A549 (cell line): Measurements from ENCODE around the gene TMEM131. TPM values are rescaled to one million over a fixed set of nuclear protein-coding genes. Genes with fewer than 3 reads are reported as not detected.

Experiments
- ATAC-seq, 2 experiments: fragments of 200-7000 bp in 1 of 2; fragments of >200 bp in 1 of 2; cut with Nextera tagmentation in 1 of 2; cut with Tn5 transposase in 1 of 2; 3 replicates each; pipeline versions ENCODE4 v1.8.0 to v1.9.1; 2018 to 2020; ENCODE audit warnings: mild to moderate bottlenecking in 1 of 2, moderate library complexity in 1 of 2
- CTCF ChIA-PET: fragments of 300-600 bp; sonication (Branson Sonifier 250); formaldehyde crosslinking; extraction: SDS; loops from one replicate; lab custom pipeline; 2021; ENCODE audit warnings: antibody characterized with exemption, inconsistent platforms; lab: Yijun Ruan, JAX
- POLR2A ChIA-PET: fragments of 350-600 bp; formaldehyde crosslinking; extraction: SDS; loops from one replicate; lab custom pipeline; 2021; ENCODE audit warnings: antibody characterized with exemption, inconsistent platforms; lab: Yijun Ruan, JAX
- DNase-seq, 2 experiments: peaks; one replicate each; pipeline versions ENCODE4 v3.0.0 to v3.0.0-alpha.2; 2011 to 2016; ENCODE audit warnings: low read depth in 1 of 2, low spot score in 1 of 2
- FAIRE-seq: peaks from 2 replicates; lab custom pipeline; 2011; peaks lifted over from hg19 to GRCh38; lab: Jason Lieb, UNC
- H3K27ac ChIP-seq, 2 experiments: fragments of >200 bp; sonication (Bioruptor Twin); formaldehyde crosslinking; 3 replicates each; pipeline ENCODE4 v1.5.1; 2016 to 2017
- H3K4me1 ChIP-seq: fragments of >200 bp; sonication (Bioruptor Twin); formaldehyde crosslinking; 3 replicates; pipeline ENCODE4 v1.6.1; 2016
- H3K4me2 ChIP-seq: fragments of >200 bp; sonication (Bioruptor Twin); formaldehyde crosslinking; 3 replicates; pipeline ENCODE4 v1.6.1; 2016
- H3K4me3 ChIP-seq: fragments of >200 bp; sonication (Bioruptor Twin); formaldehyde crosslinking; 3 replicates; pipeline ENCODE4 v1.5.1; 2016
- H3K9me3 ChIP-seq: fragments of >200 bp; sonication (Bioruptor Twin); formaldehyde crosslinking; 3 replicates; pipeline ENCODE4 v1.6.1; 2016
- BHLHE40 ChIP-seq: IDR thresholded peaks from 2 replicates; pipeline ENCODE4 v1.6.1; 2012; ENCODE audit warnings: low read depth, low read length, inconsistent platforms
- CBX2 ChIP-seq: fragments of 200-600 bp; sonication (generic); IDR thresholded peaks from 2 replicates; pipeline ENCODE4 v1.6.1; 2016; ENCODE audit warnings: low read depth, mild to moderate bottlenecking, borderline replicate concordance
- CBX8 ChIP-seq: fragments of 200-600 bp; sonication (generic); IDR thresholded peaks from 2 replicates; pipeline ENCODE4 v1.6.1; 2016
- CTCF ChIP-seq: fragments of >200 bp; sonication (Bioruptor Twin); formaldehyde crosslinking; IDR thresholded peaks from 3 replicates; pipeline ENCODE4 v1.5.1; 2016
- EHF ChIP-seq: fragments of 250-450 bp; sonication (Bioruptor Pico); IDR thresholded peaks from 2 replicates; pipeline ENCODE4 v1.5.0; 2020; ENCODE audit warnings: mild to moderate bottlenecking
- EHMT2 ChIP-seq: fragments of 200-600 bp; sonication (generic); IDR thresholded peaks from 2 replicates; pipeline ENCODE4 v1.6.1; 2016; ENCODE audit warnings: antibody characterized with exemption, low read depth, mild to moderate bottlenecking, moderate library complexity
- FOSB ChIP-seq: fragments of 250-450 bp; sonication (Bioruptor Pico); IDR thresholded peaks from 2 replicates; pipeline ENCODE4 v1.5.0; 2020; ENCODE audit warnings: mild to moderate bottlenecking, moderate library complexity
- GATA3 ChIP-seq: IDR thresholded peaks from 2 replicates; pipeline ENCODE4 v1.6.1; 2012; ENCODE audit warnings: borderline replicate concordance
- HOXB13 ChIP-seq: fragments of 250-450 bp; sonication (Bioruptor Pico); IDR thresholded peaks from 2 replicates; pipeline ENCODE4 v1.5.0; 2020; ENCODE audit warnings: low read depth, mild to moderate bottlenecking, moderate library complexity
- JUNB ChIP-seq: fragments of >200 bp; sonication (Bioruptor Twin); formaldehyde crosslinking; IDR thresholded peaks from 2 replicates; pipeline ENCODE4 v1.6.1; 2016
- KDM1A ChIP-seq: fragments of 200-600 bp; sonication (generic); IDR thresholded peaks from 2 replicates; pipeline ENCODE4 v1.6.1; 2016; ENCODE audit warnings: low read depth, mild to moderate bottlenecking
- KDM5A ChIP-seq: fragments of 200-600 bp; sonication (generic); IDR thresholded peaks from 2 replicates; pipeline ENCODE4 v1.6.1; 2016; ENCODE audit warnings: antibody characterized with exemption, mild to moderate bottlenecking
- MAZ ChIP-seq: fragments of 150-350 bp; IDR thresholded peaks from 2 replicates; pipeline ENCODE4 v1.6.1; 2014; ENCODE audit warnings: antibody characterized with exemption, low read depth, low read length, borderline replicate concordance
- MYC ChIP-seq: IDR thresholded peaks from 2 replicates; pipeline ENCODE4 v1.6.1; 2012; ENCODE audit warnings: mild to moderate bottlenecking, inconsistent platforms, low read length, improper control_type of control experiment, borderline replicate concordance
- NFE2L2 ChIP-seq: fragments of 150-350 bp; conservative IDR thresholded peaks from 2 replicates; pipeline ENCODE4 v1.6.1; 2014; ENCODE audit warnings: low read length
- NPAS2 ChIP-seq: fragments of 250-450 bp; sonication (Bioruptor Pico); IDR thresholded peaks from 2 replicates; pipeline ENCODE4 v1.8.0; 2022; ENCODE audit warnings: mild to moderate bottlenecking, moderate library complexity, borderline replicate concordance
- NR3C1 ChIP-seq: fragments of >200 bp; sonication (Bioruptor Twin); formaldehyde crosslinking; IDR thresholded peaks from 3 replicates; pipeline ENCODE4 v1.6.1; 2017
- POLR2AphosphoS2 ChIP-seq: conservative IDR thresholded peaks from 2 replicates; pipeline ENCODE4 v1.6.1; 2012; ENCODE audit warnings: low read length, improper control_type of control experiment, inconsistent platforms
- RARB ChIP-seq: fragments of 250-450 bp; sonication (Bioruptor Pico); IDR thresholded peaks from 2 replicates; pipeline ENCODE4 v1.8.0; 2021; ENCODE audit warnings: mild to moderate bottlenecking, moderate library complexity
- RNF2 ChIP-seq: fragments of 200-600 bp; sonication (generic); IDR thresholded peaks from 2 replicates; pipeline ENCODE4 v1.6.1; 2016; ENCODE audit warnings: low read depth, mild to moderate bottlenecking, antibody characterized with exemption, moderate library complexity, borderline replicate concordance
- ZFP36 ChIP-seq: fragments of 450-650 bp; IDR thresholded peaks from 2 replicates; pipeline ENCODE4 v1.6.1; 2014; ENCODE audit warnings: borderline replicate concordance; ENCODE audit not compliant: partially characterized antibody
- ZNF302 ChIP-seq: fragments of 250-450 bp; sonication (Bioruptor Pico); IDR thresholded peaks from 2 replicates; pipeline ENCODE4 v1.9.0; 2021; ENCODE audit warnings: inconsistent platforms, mild to moderate bottlenecking, moderate library complexity
- WGBS: methylation state at CpG from one replicate; pipeline ENCODE4 v1.1.6; 2017; ENCODE audit errors: missing lambda C conversion rate; 5-methylcytosine and 5-hydroxymethylcytosine counted together
- polyA plus RNA-seq, 4 experiments: library from polyadenylated mRNA; depleted of rRNA in 3 of 4; stranded (reverse); fragments of >200 nt; fragmentation: RNase III in 1 of 4; extraction: RNeasy Plus Mini Kit Qiagen cat#74134 plus additional on column Dnase treatment in 1 of 4; gene quantifications; 2 replicates in 3 of 4; 3 replicates in 1 of 4; pipeline ENCODE4 v1.2.3, GENCODE V29; 2011 to 2017
- TF ChIP-seq, protein P1 (sequence below): fragments of 250-450 bp; sonication (Bioruptor Pico); IDR thresholded peaks from 2 replicates; pipeline ENCODE4 v1.5.0; 2020; ENCODE audit warnings: low read depth, mild to moderate bottlenecking, moderate library complexity
- TF ChIP-seq, protein P2 (sequence below): fragments of 200-600 bp; sonication (generic); IDR thresholded peaks from 2 replicates; pipeline ENCODE4 v1.6.1; 2016; ENCODE audit warnings: antibody characterized with exemption, mild to moderate bottlenecking, moderate library complexity

The TMEM131 gene
- polyA plus RNA-seq, 2 of the 4 experiments (the other 2 are of a cell fraction) = 14.5 to 21.8 TPM

DNA sequence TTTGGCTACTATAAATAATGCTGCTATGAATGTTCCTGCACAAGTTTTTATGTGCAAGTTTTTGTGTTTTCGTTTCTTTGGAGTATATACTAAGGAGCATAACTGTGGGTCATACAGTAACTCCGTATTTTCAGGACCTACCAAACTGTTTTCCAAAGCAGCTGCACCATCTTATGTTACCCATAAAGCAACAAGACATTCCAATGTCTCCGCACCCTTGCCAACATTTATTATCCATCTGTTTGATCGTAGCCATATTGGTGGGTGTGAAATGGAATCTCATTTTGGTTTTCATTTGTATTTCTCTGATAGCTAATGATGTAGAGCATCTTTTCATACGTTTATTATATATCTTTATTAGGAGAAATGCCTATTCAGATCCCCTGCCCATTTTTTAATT is 13.8 kb downstream of the TMEM131 start (continued):
- TF ChIP-seq CTCF = no peak
- TF ChIP-seq GATA3 = no peak
- TF ChIP-seq BHLHE40 = no peak
- no peak for TF ChIP-seq CBX8
- TF ChIP-seq RNF2 = no peak
- no peak for TF ChIP-seq EHF (CRISPR knock-in tag)
- TF ChIP-seq CBX2 = no peak
- TF ChIP-seq POLR2AphosphoS2 = no peak

DNA sequence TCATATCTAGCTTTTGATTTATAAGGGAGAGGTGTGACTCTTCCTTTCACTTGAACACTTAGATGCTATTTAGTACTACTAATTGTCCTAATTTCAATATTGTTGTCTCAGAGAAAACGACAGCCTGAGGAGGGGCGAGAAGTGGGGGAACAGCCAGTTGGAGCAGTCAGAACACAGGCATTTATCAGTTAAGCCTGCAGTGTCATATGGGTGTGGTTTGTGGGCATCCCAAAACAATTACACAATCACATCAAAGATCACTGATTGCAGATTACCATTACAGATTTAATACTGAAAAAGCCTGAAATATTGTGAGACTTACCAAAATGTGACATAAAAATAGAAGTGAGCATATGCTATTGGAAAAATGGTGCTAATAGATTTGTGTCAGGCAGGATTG is 15.8 kb downstream of the TMEM131 start:
- ChIA-PET CTCF (interaction anchor here (1.7 kb wide), 1 partner anchor 173 kb away, joined by 3 read pairs; no protein-coding TSS in a partner anchor), POLR2A (no interaction called here)
- H3K4me1 ChIP-seq = no peaks in the 10 kb centered on the region
- TF ChIP-seq NPAS2 (CRISPR knock-in tag) = no peak
- TF ChIP-seq NFE2L2 = no peak
- TF ChIP-seq MYC = no peak
- no peak for TF ChIP-seq KDM1A
- TF ChIP-seq, protein P1, sequence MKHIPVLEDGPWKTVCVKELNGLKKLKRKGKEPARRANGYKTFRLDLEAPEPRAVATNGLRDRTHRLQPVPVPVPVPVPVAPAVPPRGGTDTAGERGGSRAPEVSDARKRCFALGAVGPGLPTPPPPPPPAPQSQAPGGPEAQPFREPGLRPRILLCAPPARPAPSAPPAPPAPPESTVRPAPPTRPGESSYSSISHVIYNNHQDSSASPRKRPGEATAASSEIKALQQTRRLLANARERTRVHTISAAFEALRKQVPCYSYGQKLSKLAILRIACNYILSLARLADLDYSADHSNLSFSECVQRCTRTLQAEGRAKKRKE = no peak
- TF ChIP-seq FOSB (CRISPR knock-in tag) = no peak
- TF ChIP-seq JUNB = no peak
- TF ChIP-seq POLR2AphosphoS2 = no peak
- no peak for TF ChIP-seq RARB (CRISPR knock-in tag)
- no peak for TF ChIP-seq EHMT2
- TF ChIP-seq GATA3 = no peak
- TF ChIP-seq, protein P2, sequence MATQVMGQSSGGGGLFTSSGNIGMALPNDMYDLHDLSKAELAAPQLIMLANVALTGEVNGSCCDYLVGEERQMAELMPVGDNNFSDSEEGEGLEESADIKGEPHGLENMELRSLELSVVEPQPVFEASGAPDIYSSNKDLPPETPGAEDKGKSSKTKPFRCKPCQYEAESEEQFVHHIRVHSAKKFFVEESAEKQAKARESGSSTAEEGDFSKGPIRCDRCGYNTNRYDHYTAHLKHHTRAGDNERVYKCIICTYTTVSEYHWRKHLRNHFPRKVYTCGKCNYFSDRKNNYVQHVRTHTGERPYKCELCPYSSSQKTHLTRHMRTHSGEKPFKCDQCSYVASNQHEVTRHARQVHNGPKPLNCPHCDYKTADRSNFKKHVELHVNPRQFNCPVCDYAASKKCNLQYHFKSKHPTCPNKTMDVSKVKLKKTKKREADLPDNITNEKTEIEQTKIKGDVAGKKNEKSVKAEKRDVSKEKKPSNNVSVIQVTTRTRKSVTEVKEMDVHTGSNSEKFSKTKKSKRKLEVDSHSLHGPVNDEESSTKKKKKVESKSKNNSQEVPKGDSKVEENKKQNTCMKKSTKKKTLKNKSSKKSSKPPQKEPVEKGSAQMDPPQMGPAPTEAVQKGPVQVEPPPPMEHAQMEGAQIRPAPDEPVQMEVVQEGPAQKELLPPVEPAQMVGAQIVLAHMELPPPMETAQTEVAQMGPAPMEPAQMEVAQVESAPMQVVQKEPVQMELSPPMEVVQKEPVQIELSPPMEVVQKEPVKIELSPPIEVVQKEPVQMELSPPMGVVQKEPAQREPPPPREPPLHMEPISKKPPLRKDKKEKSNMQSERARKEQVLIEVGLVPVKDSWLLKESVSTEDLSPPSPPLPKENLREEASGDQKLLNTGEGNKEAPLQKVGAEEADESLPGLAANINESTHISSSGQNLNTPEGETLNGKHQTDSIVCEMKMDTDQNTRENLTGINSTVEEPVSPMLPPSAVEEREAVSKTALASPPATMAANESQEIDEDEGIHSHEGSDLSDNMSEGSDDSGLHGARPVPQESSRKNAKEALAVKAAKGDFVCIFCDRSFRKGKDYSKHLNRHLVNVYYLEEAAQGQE = no peak
- TF ChIP-seq MAZ = no peak
- no peak for TF ChIP-seq ZFP36
- TF ChIP-seq ZNF302 = no peak
- no peak for TF ChIP-seq HOXB13 (CRISPR knock-in tag)
- no peak for TF ChIP-seq NR3C1
- TF ChIP-seq KDM5A = no peak
- ATAC-seq (no peak), FAIRE-seq (no peak), DNase-seq (no peak)
- H3K4me3 ChIP-seq = no peak overlapping the region
- no peak overlapping the region for H3K27ac ChIP-seq
- H3K4me2 ChIP-seq = no peak overlapping the region
- peaks cover 7% of the 10 kb centered on the region; the same call in 1 of the 3 replicates for H3K9me3 ChIP-seq
- 86% methylated on average over 2 of the region's 2 CpGs for WGBS
